ENCODE measurements around the gene MEGF11.

The MEGF11 gene

DNA sequence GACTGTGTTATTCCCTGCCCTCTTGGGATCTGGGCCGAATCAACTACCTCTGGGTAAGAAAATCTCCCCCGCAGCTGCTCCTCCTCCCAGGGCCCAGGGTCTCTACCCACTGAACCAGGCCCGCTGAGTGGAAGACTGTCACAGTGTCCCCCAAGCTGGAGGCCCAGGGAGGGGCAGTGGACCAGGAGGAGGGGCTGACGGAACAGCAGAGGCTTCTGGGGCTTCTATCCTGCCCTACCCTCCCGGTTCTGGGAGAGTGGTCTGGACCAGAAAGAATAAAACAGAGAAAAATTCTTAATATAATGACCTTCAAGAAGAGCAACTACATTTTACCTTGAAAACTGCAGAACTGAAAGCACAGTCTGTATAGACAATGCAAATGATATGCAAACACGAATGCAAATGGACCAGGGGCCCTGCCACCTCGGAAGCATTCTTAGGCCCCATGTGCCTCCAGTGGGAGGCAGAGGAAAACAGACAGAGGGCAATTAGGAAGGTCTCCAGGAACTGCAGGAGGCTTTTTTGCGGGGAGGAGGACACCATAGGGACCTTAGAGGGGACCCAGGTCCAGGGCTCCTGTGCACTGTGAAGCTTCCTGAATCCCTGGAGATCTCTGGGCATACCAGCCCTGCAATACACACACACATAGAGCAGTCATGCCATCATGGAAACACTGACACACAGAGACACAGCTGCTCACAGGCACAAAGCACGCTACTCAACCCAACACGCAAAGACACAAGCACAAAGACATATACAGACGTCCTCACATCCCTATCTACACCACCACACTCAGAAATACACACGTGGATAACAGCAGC, 12.3 kb downstream of the MEGF11 start:
- Histone ChIP-seq H2AFZ (ENCODE audit: low read depth, low read length) (no peak overlapping the region), H3K36me3 (ENCODE audit: insufficient read depth, low read length) (no peaks in the 10 kb centered on the region), H3K9me3 (ENCODE audit: low read length) (no peaks in the 10 kb centered on the region), H3K27me3 (ENCODE audit: insufficient read depth, low read length) (peaks cover 41% of the 10 kb centered on the region), H3K4me3 (ENCODE audit: low read length) (no peak overlapping the region), H3K4me1 (ENCODE audit: insufficient read depth, low read length) (no peaks in the 10 kb centered on the region)

DNA sequence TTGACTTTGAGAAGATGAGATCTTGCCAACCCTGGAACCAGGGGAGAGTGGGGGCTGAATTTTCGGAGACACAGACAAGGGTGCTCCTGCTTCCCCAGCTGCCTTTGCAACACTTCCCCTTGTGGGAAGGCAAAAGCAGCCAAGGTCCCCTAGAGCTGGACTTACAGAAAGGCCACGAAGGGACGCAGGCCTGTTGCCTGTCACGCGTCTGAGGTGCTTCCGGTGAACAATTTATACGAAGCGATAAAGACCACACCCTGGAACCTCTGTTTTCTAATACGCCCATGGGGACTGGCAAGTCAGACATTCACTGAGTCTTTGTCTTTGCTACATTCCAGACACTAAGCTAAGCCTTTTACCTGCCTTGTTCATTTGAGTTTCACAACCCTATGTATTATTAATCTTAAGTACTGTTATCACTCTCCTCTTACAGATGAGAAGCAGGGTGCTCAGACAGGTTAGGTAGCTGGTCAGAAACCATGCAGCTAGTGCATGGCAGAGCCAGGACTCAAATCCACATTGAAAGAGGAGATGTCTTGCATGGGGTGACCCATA, 13.2 kb downstream of the MEGF11 start:
- Histone ChIP-seq H3K27me3 (ENCODE audit: insufficient read depth, low read length) (peaks cover 45% of the 10 kb centered on the region), H3K4me3 (ENCODE audit: low read length) (no peak overlapping the region), H3K9me3 (ENCODE audit: low read length) (no peaks in the 10 kb centered on the region), H3K4me1 (ENCODE audit: insufficient read depth, low read length) (no peaks in the 10 kb centered on the region), H2AFZ (ENCODE audit: low read depth, low read length) (no peak overlapping the region), H3K36me3 (ENCODE audit: insufficient read depth, low read length) (no peaks in the 10 kb centered on the region)

DNA sequence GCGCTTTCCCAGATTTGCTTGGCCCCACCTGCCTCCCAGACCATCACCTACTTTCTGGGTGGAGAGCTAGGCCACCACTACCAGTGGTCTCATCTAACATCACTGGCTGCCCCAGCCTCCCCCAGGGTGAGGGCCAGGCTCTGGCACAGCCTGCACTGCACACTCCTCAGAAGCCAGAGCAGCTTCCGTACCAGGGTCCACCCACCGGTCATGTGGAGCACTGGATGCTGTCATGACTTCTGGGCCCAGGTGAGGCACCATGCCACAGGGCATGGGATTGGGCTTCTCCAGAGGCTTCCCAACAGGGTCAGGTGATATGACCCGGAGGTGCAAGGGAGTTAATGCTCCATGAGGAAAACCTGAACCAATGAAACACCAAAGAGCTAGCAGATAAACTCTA, 14.0 kb downstream of the MEGF11 start:
- Histone ChIP-seq H3K27me3 (ENCODE audit: insufficient read depth, low read length) (peaks cover 40% of the 10 kb centered on the region), H3K9me3 (ENCODE audit: low read length) (no peaks in the 10 kb centered on the region), H3K4me1 (ENCODE audit: insufficient read depth, low read length) (no peaks in the 10 kb centered on the region), H2AFZ (ENCODE audit: low read depth, low read length) (no peak overlapping the region), H3K4me3 (ENCODE audit: low read length) (no peak overlapping the region), H3K36me3 (ENCODE audit: insufficient read depth, low read length) (no peaks in the 10 kb centered on the region)

DNA sequence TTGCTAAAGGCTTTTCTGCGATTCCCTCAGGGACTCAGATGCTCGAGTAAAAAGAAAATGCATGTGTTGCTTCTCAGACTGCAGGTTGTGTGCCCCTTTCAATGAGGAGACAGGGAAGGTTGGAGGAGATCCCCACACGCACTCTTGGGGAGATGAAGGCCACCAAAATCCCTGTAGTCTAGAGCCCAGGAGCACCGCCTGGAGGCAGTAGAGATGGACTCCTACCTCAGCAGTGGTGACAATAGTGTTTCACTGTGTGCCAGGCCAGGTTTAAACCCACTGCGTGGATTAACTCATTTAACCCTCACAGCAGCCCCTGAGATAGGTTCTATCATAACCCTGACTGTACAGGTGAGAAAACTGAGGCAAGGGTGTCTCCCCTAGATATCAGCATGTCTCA, 15.2 kb downstream of the MEGF11 start:
- no peaks in the 10 kb centered on the region for H3K4me1 ChIP-seq (ENCODE audit: insufficient read depth, low read length)
- no peak overlapping the region for H3K4me3 ChIP-seq (ENCODE audit: low read length)
- H3K9me3 ChIP-seq (ENCODE audit: low read length), result no peaks in the 10 kb centered on the region
- peaks cover 29% of the 10 kb centered on the region for H3K27me3 ChIP-seq (ENCODE audit: insufficient read depth, low read length)
- no peaks in the 10 kb centered on the region for H3K36me3 ChIP-seq (ENCODE audit: insufficient read depth, low read length)
- no peak overlapping the region for H2AFZ ChIP-seq (ENCODE audit: low read depth, low read length)

DNA sequence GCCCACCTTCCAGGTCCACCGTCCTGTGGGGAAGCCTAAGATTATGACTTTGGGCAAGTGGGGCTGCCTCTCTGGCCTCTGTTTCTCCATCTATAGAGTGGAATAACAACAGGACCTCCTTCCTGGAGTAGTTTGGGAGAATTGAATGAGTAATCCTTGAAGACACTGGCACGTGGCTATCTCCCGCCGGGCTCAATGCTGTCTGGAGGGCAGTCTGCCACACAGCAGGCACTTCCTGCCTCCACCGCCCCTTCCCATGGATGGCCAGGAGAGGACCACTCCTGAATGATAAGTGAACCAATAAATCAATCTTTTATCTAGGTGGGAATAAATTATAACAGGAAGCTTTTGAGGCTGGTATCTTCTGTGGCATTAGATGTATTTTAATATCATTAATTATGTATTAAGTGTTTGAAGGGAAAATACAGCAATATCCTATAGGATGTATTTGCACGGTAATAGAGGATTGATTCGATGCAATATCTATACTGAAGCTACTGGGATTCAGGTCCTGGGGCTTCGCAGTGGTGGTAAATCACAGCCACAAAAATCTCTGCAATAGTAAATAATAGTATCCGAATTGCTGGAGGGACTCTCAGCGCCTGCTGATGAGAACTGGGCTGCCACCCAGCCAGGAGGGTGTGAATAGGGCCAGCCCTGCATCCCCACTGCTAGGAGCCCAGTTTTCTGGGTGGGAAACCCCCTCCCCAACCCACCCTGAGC, 15.9 kb downstream of the MEGF11 start:
- no peak overlapping the region for H3K4me3 ChIP-seq (ENCODE audit: low read length)
- no peaks in the 10 kb centered on the region for H3K4me1 ChIP-seq (ENCODE audit: insufficient read depth, low read length)
- H2AFZ ChIP-seq (ENCODE audit: low read depth, low read length), result no peak overlapping the region
- H3K9me3 ChIP-seq (ENCODE audit: low read length), result no peaks in the 10 kb centered on the region
- no peaks in the 10 kb centered on the region for H3K36me3 ChIP-seq (ENCODE audit: insufficient read depth, low read length)
- H3K27me3 ChIP-seq (ENCODE audit: insufficient read depth, low read length), result peaks cover 24% of the 10 kb centered on the region

DNA sequence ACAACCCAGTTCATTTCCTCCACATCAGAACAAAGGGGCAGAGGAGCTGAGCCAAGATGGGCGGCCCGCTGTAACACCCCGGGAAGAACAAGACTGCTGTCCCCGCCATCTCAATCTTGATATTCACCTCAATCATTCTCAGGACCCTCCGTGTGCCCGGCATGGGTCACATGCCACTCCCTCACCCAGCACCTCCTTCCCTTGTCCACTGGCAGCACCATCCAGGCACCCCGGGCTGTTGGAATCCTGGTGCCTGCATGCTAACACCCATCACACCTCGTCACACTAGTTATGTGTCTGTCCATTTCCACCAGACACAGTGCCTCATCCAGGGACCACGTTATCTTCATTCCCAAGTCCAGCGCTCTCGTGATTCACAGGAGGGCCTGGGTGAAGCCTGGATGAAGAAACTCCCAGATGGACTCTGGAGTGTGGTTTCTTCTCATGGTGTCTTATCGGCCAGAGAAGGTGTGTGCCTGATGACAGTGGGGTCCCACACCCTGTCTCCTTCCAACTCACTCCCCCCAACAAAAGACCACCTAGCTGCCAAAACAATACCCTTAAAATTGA, 16.7 kb downstream of the MEGF11 start:
- no peaks in the 10 kb centered on the region for H3K36me3 ChIP-seq (ENCODE audit: insufficient read depth, low read length)
- H3K27me3 ChIP-seq (ENCODE audit: insufficient read depth, low read length), result peaks cover 22% of the 10 kb centered on the region
- no peaks in the 10 kb centered on the region for H3K4me1 ChIP-seq (ENCODE audit: insufficient read depth, low read length)
- H2AFZ ChIP-seq (ENCODE audit: low read depth, low read length), result no peak overlapping the region
- H3K4me3 ChIP-seq (ENCODE audit: low read length), result no peak overlapping the region
- no peaks in the 10 kb centered on the region for H3K9me3 ChIP-seq (ENCODE audit: low read length)

DNA sequence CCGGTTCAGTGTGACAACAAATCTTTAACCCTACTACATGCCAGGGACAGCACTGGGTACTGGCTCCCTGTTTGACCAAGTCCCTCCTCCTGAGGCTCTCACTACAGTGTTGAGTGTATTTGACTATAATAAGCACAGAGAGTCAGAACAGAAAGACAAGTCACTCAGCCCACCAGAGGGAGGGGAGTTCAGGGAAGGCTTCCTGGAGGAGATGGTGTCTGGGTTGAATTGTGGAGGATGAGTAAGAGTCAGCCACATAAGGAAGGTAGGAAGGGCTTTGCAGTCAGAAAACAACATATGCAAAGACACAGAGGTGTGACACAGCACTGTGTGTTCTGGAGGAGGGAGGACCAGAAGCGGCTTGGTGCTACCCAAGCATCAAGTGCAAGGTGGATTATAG, 17.7 kb downstream of the MEGF11 start:
- no peak overlapping the region for H2AFZ ChIP-seq (ENCODE audit: low read depth, low read length)
- H3K4me1 ChIP-seq (ENCODE audit: insufficient read depth, low read length), result no peaks in the 10 kb centered on the region
- H3K27me3 ChIP-seq (ENCODE audit: insufficient read depth, low read length), result peaks cover 17% of the 10 kb centered on the region
- H3K9me3 ChIP-seq (ENCODE audit: low read length), result no peaks in the 10 kb centered on the region
- no peak overlapping the region for H3K4me3 ChIP-seq (ENCODE audit: low read length)
- no peaks in the 10 kb centered on the region for H3K36me3 ChIP-seq (ENCODE audit: insufficient read depth, low read length)

DNA sequence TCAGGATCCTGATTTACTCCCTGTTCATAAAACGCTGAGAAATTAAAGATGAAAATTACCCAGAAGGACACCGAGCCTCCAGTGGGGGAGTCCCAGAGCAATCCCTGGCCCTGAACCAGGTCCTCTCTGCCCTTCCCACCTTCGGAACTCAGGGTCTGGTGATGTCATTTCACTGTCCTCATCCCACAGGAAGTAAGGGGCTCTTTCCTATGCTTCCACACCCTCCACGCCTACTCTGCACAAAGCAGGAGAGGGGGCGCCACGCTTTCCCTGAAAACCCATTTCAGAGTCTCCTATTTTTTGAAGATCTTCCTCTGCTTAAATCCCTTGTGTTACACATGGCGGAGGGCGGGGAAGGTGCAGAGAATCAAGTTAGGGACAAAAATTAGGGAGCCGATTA, 18.8 kb downstream of the MEGF11 start:
- Histone ChIP-seq H3K27me3 (ENCODE audit: insufficient read depth, low read length) (peaks cover 11% of the 10 kb centered on the region), H2AFZ (ENCODE audit: low read depth, low read length) (no peak overlapping the region), H3K4me1 (ENCODE audit: insufficient read depth, low read length) (no peaks in the 10 kb centered on the region), H3K9me3 (ENCODE audit: low read length) (no peaks in the 10 kb centered on the region), H3K36me3 (ENCODE audit: insufficient read depth, low read length) (no peaks in the 10 kb centered on the region), H3K4me3 (ENCODE audit: low read length) (no peak overlapping the region)

DNA sequence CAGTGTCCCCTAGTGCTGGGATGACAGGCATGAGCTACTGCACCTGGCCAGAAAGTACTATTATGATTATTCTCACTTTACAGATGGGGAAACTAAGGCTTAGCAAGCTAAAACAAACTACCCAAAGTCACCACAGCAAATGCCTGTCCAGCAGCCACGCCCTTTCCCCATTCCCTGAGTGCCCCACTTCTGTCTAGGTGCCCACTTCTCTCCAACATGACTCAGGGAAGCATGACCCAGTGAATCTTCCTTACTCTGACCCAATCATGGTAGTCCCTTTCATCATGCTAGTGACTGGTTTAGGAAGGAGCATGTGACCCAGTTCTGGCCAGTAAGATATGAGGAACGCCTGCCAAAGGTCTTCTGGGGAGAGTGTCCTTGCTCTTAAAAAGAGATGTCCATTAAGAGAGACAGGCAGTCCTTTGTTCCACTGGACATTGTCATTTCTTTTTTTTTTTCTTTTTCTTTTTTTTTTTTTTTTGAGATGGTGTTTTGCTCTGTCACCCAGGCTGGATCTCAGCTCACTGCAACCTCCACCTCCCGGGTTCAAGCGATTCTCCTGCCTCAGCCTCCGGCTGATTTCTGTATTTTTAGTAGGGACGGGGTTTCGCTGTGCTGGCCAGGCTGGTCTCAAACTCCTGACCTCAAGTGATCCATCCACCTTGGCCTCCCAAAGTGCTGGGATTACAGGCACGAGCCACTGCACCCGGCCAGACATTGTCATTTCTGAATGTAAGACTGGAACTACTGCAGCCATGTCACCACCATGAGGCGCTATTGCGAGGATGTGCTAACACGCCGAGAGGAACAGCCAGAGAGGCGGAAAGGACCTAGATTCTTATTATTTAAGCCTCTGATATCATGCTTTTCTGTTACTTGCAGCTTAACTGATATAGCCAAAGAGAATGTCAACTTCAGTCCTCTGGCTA, 19.8 kb downstream of the MEGF11 start:
- Histone ChIP-seq H3K4me1 (ENCODE audit: insufficient read depth, low read length) (no peaks in the 10 kb centered on the region), H3K4me3 (ENCODE audit: low read length) (no peak overlapping the region), H3K9me3 (ENCODE audit: low read length) (peaks cover under 1% of the 10 kb centered on the region), H3K36me3 (ENCODE audit: insufficient read depth, low read length) (no peaks in the 10 kb centered on the region), H2AFZ (ENCODE audit: low read depth, low read length) (no peak overlapping the region), H3K27me3 (ENCODE audit: insufficient read depth, low read length) (peaks cover 11% of the 10 kb centered on the region)

DNA sequence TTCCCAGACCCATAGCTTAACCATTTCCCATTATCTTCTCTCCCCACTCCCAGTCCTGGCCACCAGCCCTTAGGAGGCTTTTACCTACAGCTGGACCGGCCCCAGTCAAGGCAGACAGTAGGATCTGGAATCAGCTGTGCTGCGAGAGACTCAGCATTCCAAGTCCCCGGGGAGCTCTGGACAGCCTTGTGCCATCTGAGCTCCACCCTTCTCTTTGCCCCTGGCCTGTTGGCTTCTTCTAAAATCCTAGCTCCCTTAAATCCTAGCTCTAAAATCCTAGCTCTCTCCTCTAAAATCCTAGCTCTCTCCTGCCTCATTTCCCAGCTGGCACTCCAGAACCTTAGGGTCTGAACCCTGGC, 21.3 kb downstream of the MEGF11 start:
- Histone ChIP-seq H3K4me1 (ENCODE audit: insufficient read depth, low read length) (no peaks in the 10 kb centered on the region), H2AFZ (ENCODE audit: low read depth, low read length) (no peak overlapping the region), H3K4me3 (ENCODE audit: low read length) (no peak overlapping the region), H3K36me3 (ENCODE audit: insufficient read depth, low read length) (no peaks in the 10 kb centered on the region), H3K27me3 (ENCODE audit: insufficient read depth, low read length) (peaks cover 11% of the 10 kb centered on the region), H3K9me3 (ENCODE audit: low read length) (peaks cover 4% of the 10 kb centered on the region)

DNA sequence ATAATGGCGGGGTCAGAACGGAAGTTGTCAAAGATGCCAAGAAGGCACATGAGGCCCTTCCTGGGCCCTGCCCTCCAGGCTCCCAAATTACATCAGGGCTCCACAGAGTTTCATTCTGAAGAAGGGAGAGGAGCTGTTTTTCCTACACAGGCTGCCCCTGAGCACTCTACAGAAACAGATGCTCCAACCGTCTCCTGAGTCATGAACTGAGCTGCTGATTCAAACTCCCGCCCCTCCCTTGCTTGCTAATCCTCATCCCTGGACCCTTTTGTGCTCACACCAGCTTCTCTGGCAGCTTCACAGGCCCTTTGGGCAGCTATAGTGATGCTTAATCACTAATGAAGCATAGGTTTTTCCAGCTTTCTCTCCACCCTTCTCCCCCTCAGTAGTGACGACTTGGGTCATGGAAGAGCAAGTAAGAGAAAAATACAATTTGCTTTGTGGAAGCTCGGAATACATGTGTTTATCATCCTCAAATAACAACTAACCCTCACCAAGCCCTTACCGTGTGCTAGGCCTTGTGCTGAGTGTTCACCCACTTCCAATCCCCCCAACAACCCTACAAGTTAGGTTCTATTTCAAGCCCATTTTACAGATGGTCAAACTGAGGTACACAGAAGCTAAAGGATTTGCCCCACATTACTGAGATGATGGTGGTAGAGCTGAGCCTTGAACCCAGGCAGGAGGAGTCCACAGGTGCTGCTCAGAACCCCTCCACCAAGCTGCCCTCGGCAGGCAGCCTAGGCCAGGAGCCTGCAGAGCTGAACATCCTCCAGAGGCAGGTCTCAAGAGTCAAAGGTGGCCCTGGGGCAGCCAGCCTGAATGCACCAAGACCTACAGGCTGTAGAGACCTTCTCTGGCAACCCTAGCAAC, 21.9 kb downstream of the MEGF11 start:
- Histone ChIP-seq H3K36me3 (ENCODE audit: insufficient read depth, low read length) (no peaks in the 10 kb centered on the region), H3K4me3 (ENCODE audit: low read length) (no peak overlapping the region), H3K4me1 (ENCODE audit: insufficient read depth, low read length) (no peaks in the 10 kb centered on the region), H3K27me3 (ENCODE audit: insufficient read depth, low read length) (peaks cover 10% of the 10 kb centered on the region), H3K9me3 (ENCODE audit: low read length) (peaks cover 4% of the 10 kb centered on the region), H2AFZ (ENCODE audit: low read depth, low read length) (no peak overlapping the region)

All from neuron (in vitro differentiated cells).